HG03342 (cell line): ENCODE data around the gene GABRB3.

Experiments used
- ATAC-seq: cut with Tn5 transposase; IDR thresholded peaks from one replicate; pipeline ENCODE4 v1.9.1; 2021; ENCODE audit warnings: mild to moderate bottlenecking, moderate library complexity; ENCODE audit not compliant: unreplicated experiment

Gene GABRB3

GRCh38 chr15:26564361-26564760 lies 208.5 kb downstream of the GABRB3 start:
- no peak for ATAC-seq

- no peak for ATAC-seq
Measured at GRCh38 chr15:26562336-26562735, 210.5 kb downstream of the GABRB3 start.

- no peak for ATAC-seq
Measured at GRCh38 chr15:26561896-26562295, 211.0 kb downstream of the GABRB3 start.

- ATAC-seq: no peak
Measured at GRCh38 chr15:26561130-26561529, 211.7 kb downstream of the GABRB3 start.

- no peak for ATAC-seq
Measured at GRCh38 chr15:26555898-26556297, 217.0 kb downstream of the GABRB3 start.

GRCh38 chr15:26551473-26551872 lies 221.4 kb downstream of the GABRB3 start:
- no peak for ATAC-seq

- no peak for ATAC-seq
Measured at GRCh38 chr15:26550880-26551279, 222.0 kb downstream of the GABRB3 start.

GRCh38 chr15:26537663-26538062 lies 235.2 kb downstream of the GABRB3 start:
- no peak for ATAC-seq

- ATAC-seq: no peak
Measured at GRCh38 chr15:26531489-26531888, 241.4 kb downstream of the GABRB3 start.

- no peak for ATAC-seq
Measured at GRCh38 chr15:26525096-26525495, 247.8 kb downstream of the GABRB3 start.

- ATAC-seq: no peak
Measured at GRCh38 chr15:26521691-26522198, 251.1 kb downstream of the GABRB3 start.

- ATAC-seq: no peak
Measured at GRCh38 chr15:26521130-26521529, 251.7 kb downstream of the GABRB3 start.

GRCh38 chr15:26518885-26519284 lies 254.0 kb downstream of the GABRB3 start:
- ATAC-seq: no peak

GRCh38 chr15:26516102-26516980 lies 256.5 kb downstream of the GABRB3 start:
- no peak for ATAC-seq

- no peak for ATAC-seq
Measured at GRCh38 chr15:26504009-26504408, 268.9 kb downstream of the GABRB3 start.
